ENCODE measurements around the gene ZNF536. TPM values are rescaled to one million over a fixed set of nuclear protein-coding genes. Genes with fewer than 3 reads are reported as not detected.

Gene ZNF536
- total and polyA plus RNA-seq, 10 of the 15 experiments (the other 5 are each of a cell fraction or from before 2014, with no cell fraction given), result not detected

DNA sequence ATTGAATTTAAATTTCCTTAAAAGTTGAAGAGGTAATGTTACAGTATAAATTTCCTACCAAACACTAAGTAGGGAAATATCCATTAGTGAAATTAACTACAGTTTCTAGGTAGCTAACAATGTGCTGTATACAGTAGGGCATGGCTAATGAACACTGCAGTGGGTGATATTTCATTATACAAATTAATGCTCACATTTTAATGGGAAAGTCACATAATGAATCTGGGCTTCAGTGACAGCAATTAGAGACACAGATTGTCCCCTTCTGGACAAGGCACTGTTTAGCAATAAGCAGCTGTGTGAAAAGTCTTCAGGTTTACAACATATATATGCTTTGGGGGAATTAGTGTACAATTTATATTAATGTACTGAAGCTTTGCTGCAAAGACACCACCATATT, 169.4 kb downstream of the ZNF536 start:
- no peaks in the 10 kb centered on the region for H4K20me1 ChIP-seq (ENCODE audit: control insufficient read depth, insufficient read depth)
- no peaks in the 10 kb centered on the region for H3K79me2 ChIP-seq (ENCODE audit: control insufficient read depth, insufficient read depth, low read length)
- ChIA-PET POLR2A (no interaction called here), RAD21 (ENCODE audit: unreplicated experiment) (no interaction called here), CTCF (no interaction called here), SMC1A (ENCODE audit: uncharacterized antibody, unreplicated experiment) (interaction anchor here (0.5 kb wide), 1 partner anchor 214 kb away, joined by 3 read pairs; no protein-coding TSS in a partner anchor)
- no peak overlapping the region for H2AFZ ChIP-seq (ENCODE audit: control insufficient read depth, low read depth, low read length)
- H3K9ac ChIP-seq (ENCODE audit: control insufficient read depth, insufficient read depth, low read length), result no peak overlapping the region
- no peak overlapping the region for H3K4me2 ChIP-seq (ENCODE audit: control insufficient read depth, insufficient read depth)
- intact Hi-C loops (cut with micrococcal nuclease; ENCODE audit: unreplicated experiment) (no loop called here), in situ Hi-C loops (cut with MboI) (no loop called here)
- no peak for ATAC-seq
- H3K36me3 ChIP-seq (ENCODE audit: control insufficient read depth in 2 of 2, insufficient read depth in 2 of 2, low read length in 1 of 2), result no peaks in the 10 kb centered on the region
- no peaks in the 10 kb centered on the region for H3K4me1 ChIP-seq (ENCODE audit: control insufficient read depth, insufficient read depth, low read length)
- no peak overlapping the region for H3K27ac ChIP-seq (ENCODE audit: control insufficient read depth, insufficient read depth)
- H3K9me3 ChIP-seq (replicated peaks; ENCODE audit: control insufficient read depth, insufficient read depth, low read length), result no peaks in the 10 kb centered on the region
- no peak for FAIRE-seq
- H3K4me3 ChIP-seq, result no peak overlapping the region
- TF ChIP-seq IKZF2 (IDR thresholded peaks at IDR 0.05), result no peak
- TF ChIP-seq HDAC2 (IDR thresholded peaks at IDR 0.05), result no peak
- no peak for TF ChIP-seq MEF2B (IDR thresholded peaks at IDR 0.05; ENCODE audit: partially characterized antibody, poor library complexity, severe bottlenecking)
- no peak for TF ChIP-seq HDAC6 (IDR thresholded peaks at IDR 0.05; ENCODE audit: unreplicated experiment)
- TF ChIP-seq JUND (IDR thresholded peaks at IDR 0.05; ENCODE audit: low read depth, low read length), result no peak
- no peak for TF ChIP-seq MXI1 (IDR thresholded peaks at IDR 0.05; ENCODE audit: low read depth, low read length)
- no peak for TF ChIP-seq ZNF622 (IDR thresholded peaks at IDR 0.05)
- TF ChIP-seq, protein P1, sequence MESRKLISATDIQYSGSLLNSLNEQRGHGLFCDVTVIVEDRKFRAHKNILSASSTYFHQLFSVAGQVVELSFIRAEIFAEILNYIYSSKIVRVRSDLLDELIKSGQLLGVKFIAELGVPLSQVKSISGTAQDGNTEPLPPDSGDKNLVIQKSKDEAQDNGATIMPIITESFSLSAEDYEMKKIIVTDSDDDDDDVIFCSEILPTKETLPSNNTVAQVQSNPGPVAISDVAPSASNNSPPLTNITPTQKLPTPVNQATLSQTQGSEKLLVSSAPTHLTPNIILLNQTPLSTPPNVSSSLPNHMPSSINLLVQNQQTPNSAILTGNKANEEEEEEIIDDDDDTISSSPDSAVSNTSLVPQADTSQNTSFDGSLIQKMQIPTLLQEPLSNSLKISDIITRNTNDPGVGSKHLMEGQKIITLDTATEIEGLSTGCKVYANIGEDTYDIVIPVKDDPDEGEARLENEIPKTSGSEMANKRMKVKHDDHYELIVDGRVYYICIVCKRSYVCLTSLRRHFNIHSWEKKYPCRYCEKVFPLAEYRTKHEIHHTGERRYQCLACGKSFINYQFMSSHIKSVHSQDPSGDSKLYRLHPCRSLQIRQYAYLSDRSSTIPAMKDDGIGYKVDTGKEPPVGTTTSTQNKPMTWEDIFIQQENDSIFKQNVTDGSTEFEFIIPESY (IDR thresholded peaks at IDR 0.05), result no peak
- TF ChIP-seq PAX8 (IDR thresholded peaks at IDR 0.05), result no peak
- TF ChIP-seq EZH2 (IDR thresholded peaks at IDR 0.05; ENCODE audit: borderline replicate concordance, control insufficient read depth, low read depth, low read length), result no peak
- no peak for TF ChIP-seq BRCA1 (IDR thresholded peaks at IDR 0.05; ENCODE audit: low read depth, low read length)
- no peak for TF ChIP-seq FOXM1 (IDR thresholded peaks at IDR 0.05; ENCODE audit: low read depth, low read length)
- no peak for TF ChIP-seq SRF (IDR thresholded peaks at IDR 0.05; ENCODE audit: low read depth in 2 of 2, low read length in 2 of 2)
- TF ChIP-seq, protein P2, sequence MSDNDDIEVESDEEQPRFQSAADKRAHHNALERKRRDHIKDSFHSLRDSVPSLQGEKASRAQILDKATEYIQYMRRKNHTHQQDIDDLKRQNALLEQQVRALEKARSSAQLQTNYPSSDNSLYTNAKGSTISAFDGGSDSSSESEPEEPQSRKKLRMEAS (IDR thresholded peaks at IDR 0.05; ENCODE audit: low read depth, low read length), result no peak
- TF ChIP-seq EP300 (IDR thresholded peaks at IDR 0.05; ENCODE audit: borderline replicate concordance in 1 of 2, control insufficient read depth in 1 of 2, low read depth in 2 of 2, low read length in 2 of 2), result no peak
- no peak for TF ChIP-seq ZNF217 (IDR thresholded peaks at IDR 0.05)
- TF ChIP-seq ZBED1 (IDR thresholded peaks at IDR 0.05; ENCODE audit: borderline replicate concordance), result no peak
- TF ChIP-seq USF2 (IDR thresholded peaks at IDR 0.05; ENCODE audit: borderline replicate concordance, low read depth, low read length), result no peak
- no peak for TF ChIP-seq CHD4 (IDR thresholded peaks at IDR 0.05)
- DNase-seq (ENCODE audit: low read depth, low spot score), result no peak
- H3K27me3 ChIP-seq (replicated peaks in 1 of 2; ENCODE audit: control insufficient read depth in 2 of 2, insufficient read depth in 2 of 2, low read length in 1 of 2), result no peaks in the 10 kb centered on the region
- no TSS peak for BruUV-seq (replicated peaks)
